HepG2 (cell line): Measurements from ENCODE around the gene ATG7. TPM values are rescaled to one million over a fixed set of nuclear protein-coding genes. Genes with fewer than 3 reads are reported as not detected.

Experiments used
- ATAC-seq: fragments of 200-7000 bp; cut with Tn5 transposase; 3 replicates; pipeline ENCODE4 v1.9.1; 2020; ENCODE audit warnings: mild to moderate bottlenecking, moderate library complexity
- BruUV-seq: library from RNA; stranded (reverse); fragments of 400-500 nt; replicated peaks from 2 replicates; lab custom pipeline; 2021; lab: Mats Ljungman, UMichigan
- CTCF ChIA-PET: fragments of 300-600 bp; formaldehyde crosslinking; extraction: SDS; loops from one replicate; lab custom pipeline; 2021; ENCODE audit warnings: low total read pairs, inconsistent platforms, low intra/inter-chr PET ratio; lab: Yijun Ruan, JAX
- POLR2A ChIA-PET: fragments of 350-600 bp; sonication (Branson Sonifier 250); formaldehyde crosslinking; loops from one replicate; lab custom pipeline; 2020; ENCODE audit warnings: antibody characterized with exemption, inconsistent platforms; lab: Yijun Ruan, JAX
- DNase-seq: peaks from one replicate; pipeline ENCODE4 v3.0.0-alpha.2; 2015; ENCODE audit warnings: low spot score
- FAIRE-seq: peaks from 3 replicates; lab custom pipeline; 2011; peaks lifted over from hg19 to GRCh38; lab: Jason Lieb, UNC
- H2AFZ ChIP-seq: one replicate; pipeline ENCODE4 v1.6.1; 2011; ENCODE audit warnings: low read length, inconsistent platforms
- H3K27ac ChIP-seq: fragments of 300-600 bp; 3 replicates; pipeline ENCODE4 v1.8.0; 2011; ENCODE audit warnings: mixed run types, mild to moderate bottlenecking, mixed read lengths, low read length, inconsistent platforms; ENCODE audit not compliant: insufficient read depth; ENCODE audit errors: extremely low read length
- H3K27me3 ChIP-seq, 2 experiments: fragments of 200-600 bp in 1 of 2; 2 replicates in 1 of 2; 3 replicates in 1 of 2; pipeline versions ENCODE4 v1.6.0 to v1.8.0; 2011; ENCODE audit warnings: low read length in 2 of 2, mild to moderate bottlenecking in 2 of 2, moderate library complexity in 2 of 2, inconsistent platforms in 1 of 2; ENCODE audit not compliant: insufficient read depth in 2 of 2, control insufficient read depth in 1 of 2
- H3K36me3 ChIP-seq, 2 experiments: fragments of 200-600 bp in 1 of 2; replicated peaks in 1 of 2; 2 replicates in 1 of 2; 3 replicates in 1 of 2; pipeline versions ENCODE4 v1.5.1 to v1.8.0; 2011; ENCODE audit warnings: low read length in 2 of 2, inconsistent platforms in 1 of 2; ENCODE audit not compliant: insufficient read depth in 2 of 2, control insufficient read depth in 1 of 2
- H3K4me1 ChIP-seq: 2 replicates; pipeline ENCODE4 v1.5.1; 2012; ENCODE audit warnings: low read length, inconsistent platforms; ENCODE audit not compliant: insufficient read depth
- H3K4me2 ChIP-seq: 2 replicates; pipeline ENCODE4 v1.6.0; 2011; ENCODE audit warnings: low read depth, low read length, inconsistent platforms
- H3K4me3 ChIP-seq, 3 experiments: fragments of 200-600 bp in 1 of 3; sonication (generic), shearing (Covaris generic) in 1 of 3; replicated peaks in 1 of 3; 2 replicates each; pipeline ENCODE4 v1.5.1; 2011 to 2016; ENCODE audit warnings: low read length in 3 of 3, inconsistent platforms in 2 of 3, low read depth in 2 of 3, mild to moderate bottlenecking in 2 of 3, control low read depth in 1 of 3, mixed read lengths in 1 of 3; ENCODE audit not compliant: insufficient read depth in 1 of 3
- H3K79me2 ChIP-seq: one replicate; pipeline ENCODE4 v1.6.1; 2011; ENCODE audit warnings: low read length, inconsistent platforms; ENCODE audit not compliant: insufficient read depth
- H3K9ac ChIP-seq: 2 replicates; pipeline ENCODE4 v1.6.0; 2011; ENCODE audit warnings: mild to moderate bottlenecking, low read depth, low read length, inconsistent platforms; ENCODE audit not compliant: insufficient read depth
- H3K9me3 ChIP-seq: 2 replicates; pipeline ENCODE4 v1.5.1; 2012; ENCODE audit warnings: mild to moderate bottlenecking, low read length
- H4K20me1 ChIP-seq: 2 replicates; pipeline ENCODE4 v1.6.0; 2011; ENCODE audit warnings: inconsistent platforms, mild to moderate bottlenecking, low read length, moderate library complexity; ENCODE audit not compliant: insufficient read depth
- NR2F6 ChIP-seq, 2 experiments: IDR thresholded peaks; 2 replicates each; pipeline ENCODE4 v1.6.1; 2016; ENCODE audit warnings: antibody characterized with exemption in 1 of 2, mild to moderate bottlenecking in 1 of 2
- ZNF296 ChIP-seq: sonication (generic); formaldehyde crosslinking; conservative IDR thresholded peaks from 2 replicates; pipeline ENCODE4 v1.5.0; 2020; ENCODE audit warnings: mild to moderate bottlenecking, missing genetic modification reagents
- ZNF552 ChIP-seq: sonication (generic); formaldehyde crosslinking; IDR thresholded peaks from 2 replicates; pipeline ENCODE4 v1.9.0; 2022; ENCODE audit warnings: missing genetic modification reagents, mild to moderate bottlenecking, borderline replicate concordance
- ZNF878 ChIP-seq: sonication (generic); formaldehyde crosslinking; IDR thresholded peaks from 2 replicates; pipeline ENCODE4 v1.8.1; 2023; ENCODE audit warnings: mild to moderate bottlenecking, missing genetic modification reagents, moderate library complexity
- WGBS: methylation state at CpG from one replicate; pipeline ENCODE4 v1.1.6; 2017; ENCODE audit warnings: low lambda C conversion rate; 5-methylcytosine and 5-hydroxymethylcytosine counted together
- in situ Hi-C: cut with HindIII; loops from 2 replicates; pipeline ENCODE4 v1.10.0; 2017; ENCODE audit warnings: low pct_unique_long_range_greater_than_20kb; ENCODE audit not compliant: extremely low pct_ligation_motif_present
- intact Hi-C: fragments of 100-400 bp; cut with micrococcal nuclease; formaldehyde crosslinking; loops from one replicate; pipeline ENCODE4 v1.10.0; 2022; ENCODE audit not compliant: unreplicated experiment
- polyA plus RNA-seq, 8 experiments: library from polyadenylated mRNA; depleted of rRNA in 3 of 8; stranded (reverse) in 7 of 8; unstranded in 1 of 8; fragments of >200 nt; fragmentation: Illumina TruSeq in 4 of 8; extraction: Trizol in 4 of 8; gene quantifications; 2 replicates each; pipeline versions ENCODE4 v1.2.1 to v1.2.3, GENCODE V29; 2011 to 2016; ENCODE audit warnings: low read depth in 4 of 8, missing spikeins in 1 of 8, mixed read lengths in 1 of 8; ENCODE audit not compliant: insufficient read depth in 1 of 8
- total RNA-seq, 5 experiments: library from RNA; depleted of rRNA; stranded (reverse); fragments of >200 nt; fragmentation: Illumina TruSeq; extraction: Trizol; gene quantifications; 2 replicates each; pipeline ENCODE4 v1.2.3, GENCODE V29; 2016; ENCODE audit warnings: low read depth in 1 of 5
- TF ChIP-seq, protein P1 (sequence below): sonication (generic); formaldehyde crosslinking; IDR thresholded peaks from 2 replicates; pipeline ENCODE4 v1.4.0; 2020; ENCODE audit warnings: missing genetic modification reagents
- TF ChIP-seq, protein P2 (sequence below): IDR thresholded peaks from 2 replicates; pipeline ENCODE4 v1.6.1; 2016; ENCODE audit warnings: low read depth

ATG7 gene
- total and polyA plus RNA-seq, 2 of the 13 experiments (the other 11 are each of a cell fraction or from before 2014, with no cell fraction given), result 7.8 to 22.1 TPM

DNA sequence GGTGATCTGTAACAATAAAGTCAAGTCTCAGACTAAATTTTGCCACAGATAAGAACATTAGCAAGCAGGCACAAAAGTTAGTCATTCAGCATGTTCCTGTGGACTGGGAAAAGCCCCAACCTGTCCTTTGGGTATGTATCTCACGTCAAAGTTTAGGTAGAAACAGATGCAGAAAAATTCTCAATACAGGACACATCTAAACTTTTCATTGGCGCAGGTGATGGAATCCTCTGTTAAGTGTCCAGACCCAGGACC lies 120.6 kb downstream of the ATG7 start (continued):
- TF ChIP-seq, protein P1, sequence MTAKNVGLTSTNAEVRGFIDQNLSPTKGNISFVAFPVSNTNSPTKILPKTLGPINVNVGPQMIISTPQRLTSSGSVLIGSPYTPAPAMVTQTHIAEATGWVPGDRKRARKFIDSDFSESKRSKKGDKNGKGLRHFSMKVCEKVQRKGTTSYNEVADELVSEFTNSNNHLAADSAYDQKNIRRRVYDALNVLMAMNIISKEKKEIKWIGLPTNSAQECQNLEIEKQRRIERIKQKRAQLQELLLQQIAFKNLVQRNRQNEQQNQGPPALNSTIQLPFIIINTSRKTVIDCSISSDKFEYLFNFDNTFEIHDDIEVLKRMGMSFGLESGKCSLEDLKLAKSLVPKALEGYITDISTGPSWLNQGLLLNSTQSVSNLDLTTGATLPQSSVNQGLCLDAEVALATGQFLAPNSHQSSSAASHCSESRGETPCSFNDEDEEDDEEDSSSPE (CRISPR knock-in tag), result no peak
- TF ChIP-seq ZNF552 (CRISPR knock-in tag), result no peak

DNA sequence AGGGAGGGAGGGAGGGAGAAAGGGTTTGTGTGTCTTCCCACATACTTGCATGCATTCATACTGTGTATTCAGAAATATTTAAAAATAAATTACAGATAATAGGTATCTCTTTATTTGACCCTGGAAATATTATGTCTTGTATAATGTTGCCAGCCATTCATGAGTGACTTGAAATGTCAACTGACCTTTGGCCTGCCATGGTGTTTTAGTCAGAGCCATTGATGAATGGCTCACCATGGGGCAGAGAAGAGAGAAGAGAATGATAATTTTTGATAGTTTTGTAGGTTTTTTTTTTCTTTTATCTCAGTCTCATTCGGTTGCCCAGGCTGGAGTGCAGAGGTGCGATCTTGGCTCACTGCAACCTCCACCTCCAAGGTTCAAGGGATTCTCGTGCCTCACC lies 121.2 kb downstream of the ATG7 start:
- ATAC-seq, result no peak; the same call in 2 of the 3 replicates
- H3K79me2 ChIP-seq, result no peaks in the 10 kb centered on the region
- peaks cover 34% of the 10 kb centered on the region for H3K4me1 ChIP-seq
- no TSS peak for BruUV-seq
- no peak overlapping the region for H3K4me2 ChIP-seq
- no peak for FAIRE-seq
- H3K27me3 ChIP-seq, result no peaks in the 10 kb centered on the region
- 96% methylated on average over 3 of the region's 3 CpGs for WGBS
- H3K9me3 ChIP-seq, result no peaks in the 10 kb centered on the region
- in situ Hi-C loops (no loop called here), intact Hi-C loops (no loop called here)
- no peak overlapping the region for H3K9ac ChIP-seq
- POLR2A ChIA-PET, result no interaction called here
- no peak overlapping the region for H3K27ac ChIP-seq
- TF ChIP-seq ZNF878 (CRISPR knock-in tag) (no peak), ZNF296 (CRISPR knock-in tag) (no peak), NR2F6 (IDR thresholded peaks at IDR 0.05) (peak; percentile 8; the same call in 1 of the 2 replicates), NR2F6 (CRISPR knock-in tag; IDR thresholded peaks at IDR 0.05) (no peak)
- TF ChIP-seq, protein P2, sequence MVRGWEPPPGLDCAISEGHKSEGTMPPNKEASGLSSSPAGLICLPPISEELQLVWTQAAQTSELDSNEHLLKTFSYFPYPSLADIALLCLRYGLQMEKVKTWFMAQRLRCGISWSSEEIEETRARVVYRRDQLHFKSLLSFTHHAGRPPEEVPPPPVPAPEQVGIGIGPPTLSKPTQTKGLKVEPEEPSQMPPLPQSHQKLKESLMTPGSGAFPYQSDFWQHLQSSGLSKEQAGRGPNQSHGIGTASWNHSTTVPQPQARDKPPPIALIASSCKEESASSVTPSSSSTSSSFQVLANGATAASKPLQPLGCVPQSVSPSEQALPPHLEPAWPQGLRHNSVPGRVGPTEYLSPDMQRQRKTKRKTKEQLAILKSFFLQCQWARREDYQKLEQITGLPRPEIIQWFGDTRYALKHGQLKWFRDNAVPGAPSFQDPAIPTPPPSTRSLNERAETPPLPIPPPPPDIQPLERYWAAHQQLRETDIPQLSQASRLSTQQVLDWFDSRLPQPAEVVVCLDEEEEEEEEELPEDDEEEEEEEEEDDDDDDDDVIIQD (CRISPR knock-in tag), result peak; percentile 28; the same call in 1 of the 2 replicates
- CTCF ChIA-PET, result no interaction called here
- H3K4me3 ChIP-seq, result no peak overlapping the region
- no peaks in the 10 kb centered on the region for H3K36me3 ChIP-seq
- H2AFZ ChIP-seq, result no peak overlapping the region
- no peaks in the 10 kb centered on the region for H4K20me1 ChIP-seq
- DNase-seq, result peak; percentile 9
